ENCODE results near the gene MGAT5. TPM values are rescaled to one million over a fixed set of nuclear protein-coding genes. Genes with fewer than 3 reads are reported as not detected.

Gene MGAT5
- total RNA-seq, 1 donor from 2014 or later: 58.8 TPM

GRCh38 chr2:134260713-134261112, 6.8 kb downstream of the MGAT5 start:
- Mint-ChIP-seq H3K36me3 (ENCODE audit: unreplicated experiment) (no peaks in the 10 kb centered on the region), H3K4me3 (ENCODE audit: unreplicated experiment) (no peak overlapping the region), H3K27me3 (ENCODE audit: unreplicated experiment) (peaks cover 2% of the 10 kb centered on the region), H3K27ac (ENCODE audit: unreplicated experiment) (no peak overlapping the region), H3K9me3 (ENCODE audit: unreplicated experiment) (no peaks in the 10 kb centered on the region), H3K4me1 (ENCODE audit: low read depth, unreplicated experiment) (peaks cover 9% of the 10 kb centered on the region)
- TF ChIP-seq CTCF (IDR thresholded peaks at IDR 0.05; ENCODE audit: partially characterized antibody, unreplicated experiment): no peak
- no peak for DNase-seq

GRCh38 chr2:134261398-134262131, 7.7 kb downstream of the MGAT5 start:
- peaks cover 2% of the 10 kb centered on the region for H3K27me3 Mint-ChIP-seq (ENCODE audit: unreplicated experiment)
- no peak overlapping the region for H3K4me3 Mint-ChIP-seq (ENCODE audit: unreplicated experiment)
- no peak for DNase-seq
- peaks cover 9% of the 10 kb centered on the region for H3K4me1 Mint-ChIP-seq (ENCODE audit: low read depth, unreplicated experiment)
- no peaks in the 10 kb centered on the region for H3K9me3 Mint-ChIP-seq (ENCODE audit: unreplicated experiment)
- H3K36me3 Mint-ChIP-seq (ENCODE audit: unreplicated experiment): no peaks in the 10 kb centered on the region
- no peak for TF ChIP-seq CTCF (IDR thresholded peaks at IDR 0.05; ENCODE audit: partially characterized antibody, unreplicated experiment)
- no peak overlapping the region for H3K27ac Mint-ChIP-seq (ENCODE audit: unreplicated experiment)

DNA sequence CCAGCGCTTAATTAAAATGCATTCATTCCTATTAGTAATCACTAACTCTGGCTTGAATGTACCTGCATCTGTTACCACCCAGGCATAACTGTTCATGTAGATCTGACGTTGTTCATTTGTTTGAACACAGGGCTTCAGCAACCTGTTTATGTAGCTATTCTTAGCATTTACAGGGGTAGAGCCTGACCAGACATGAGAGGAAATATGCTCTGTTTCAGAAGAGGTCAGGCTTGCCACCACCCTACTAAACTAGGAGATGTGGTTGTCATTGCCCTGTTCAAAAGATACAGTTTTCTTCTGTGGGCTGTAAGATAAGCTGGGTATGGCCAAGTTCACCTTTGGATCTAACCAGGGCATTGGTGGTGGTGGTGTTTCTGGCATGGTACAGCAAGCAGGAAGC, 8.8 kb downstream of the MGAT5 start:
- H3K27ac Mint-ChIP-seq (ENCODE audit: unreplicated experiment): no peak overlapping the region
- H3K9me3 Mint-ChIP-seq (ENCODE audit: unreplicated experiment): no peaks in the 10 kb centered on the region
- no peaks in the 10 kb centered on the region for H3K36me3 Mint-ChIP-seq (ENCODE audit: unreplicated experiment)
- H3K4me3 Mint-ChIP-seq (ENCODE audit: unreplicated experiment): no peak overlapping the region
- DNase-seq: no peak
- no peak for TF ChIP-seq CTCF (IDR thresholded peaks at IDR 0.05; ENCODE audit: partially characterized antibody, unreplicated experiment)
- H3K27me3 Mint-ChIP-seq (ENCODE audit: unreplicated experiment): peaks cover 2% of the 10 kb centered on the region
- peaks cover 14% of the 10 kb centered on the region for H3K4me1 Mint-ChIP-seq (ENCODE audit: low read depth, unreplicated experiment)

- TF ChIP-seq CTCF (IDR thresholded peaks at IDR 0.05; ENCODE audit: partially characterized antibody, unreplicated experiment): no peak
- Mint-ChIP-seq H3K27me3 (ENCODE audit: unreplicated experiment) (no peaks in the 10 kb centered on the region), H3K9me3 (ENCODE audit: unreplicated experiment) (peaks cover 1% of the 10 kb centered on the region), H3K4me1 (ENCODE audit: low read depth, unreplicated experiment) (peaks cover 19% of the 10 kb centered on the region), H3K36me3 (ENCODE audit: unreplicated experiment) (no peaks in the 10 kb centered on the region), H3K4me3 (ENCODE audit: unreplicated experiment) (no peak overlapping the region), H3K27ac (ENCODE audit: unreplicated experiment) (no peak overlapping the region)
- DNase-seq: no peak
Observed at GRCh38 chr2:134268265-134268664, 14.4 kb downstream of the MGAT5 start.

- peaks cover 22% of the 10 kb centered on the region for H3K4me1 Mint-ChIP-seq (ENCODE audit: low read depth, unreplicated experiment)
- H3K36me3 Mint-ChIP-seq (ENCODE audit: unreplicated experiment): no peaks in the 10 kb centered on the region
- H3K9me3 Mint-ChIP-seq (ENCODE audit: unreplicated experiment): peaks cover 1% of the 10 kb centered on the region
- TF ChIP-seq CTCF (IDR thresholded peaks at IDR 0.05; ENCODE audit: partially characterized antibody, unreplicated experiment): no peak
- H3K27me3 Mint-ChIP-seq (ENCODE audit: unreplicated experiment): no peaks in the 10 kb centered on the region
- no peak for DNase-seq
- H3K4me3 Mint-ChIP-seq (ENCODE audit: unreplicated experiment): no peak overlapping the region
- no peak overlapping the region for H3K27ac Mint-ChIP-seq (ENCODE audit: unreplicated experiment)
Observed at GRCh38 chr2:134269230-134269629, 15.4 kb downstream of the MGAT5 start.

Measured in glutamatergic neuron (in vitro differentiated cells).